DND-41 (cell line): ENCODE measurements around the gene CUTC.

Source experiments
- ATAC-seq: fragments of 200-7000 bp; cut with Tn5 transposase; 3 replicates; pipeline ENCODE4 v1.9.1; 2021; ENCODE audit warnings: low read depth; ENCODE audit not compliant: insufficient read depth
- DNase-seq: peaks from one replicate; pipeline ENCODE4 v3.0.0-alpha.2; 2020
- H2AFZ ChIP-seq: 2 replicates; pipeline ENCODE4 v1.6.0; 2012; ENCODE audit warnings: low read depth, low read length
- H3K27ac ChIP-seq: 2 replicates; pipeline ENCODE4 v1.5.1; 2012; ENCODE audit warnings: low read length, inconsistent platforms
- H3K27me3 ChIP-seq: fragments of 200-600 bp; sonication (generic); 2 replicates; pipeline ENCODE4 v1.6.0; 2012; ENCODE audit warnings: low read length, mild to moderate bottlenecking, inconsistent platforms; ENCODE audit not compliant: insufficient read depth, poor library complexity
- H3K36me3 ChIP-seq: 2 replicates; pipeline ENCODE4 v1.5.1; 2012; ENCODE audit warnings: low read length, inconsistent platforms; ENCODE audit not compliant: insufficient read depth
- H3K4me1 ChIP-seq: 2 replicates; pipeline ENCODE4 v1.5.1; 2012; ENCODE audit warnings: mild to moderate bottlenecking, low read length; ENCODE audit not compliant: insufficient read depth
- H3K4me2 ChIP-seq: 2 replicates; pipeline ENCODE4 v1.6.0; 2012; ENCODE audit warnings: mild to moderate bottlenecking, moderate library complexity, low read length, inconsistent platforms; ENCODE audit not compliant: insufficient read depth
- H3K4me3 ChIP-seq, 2 experiments: fragments of 200-600 bp in 1 of 2; shearing (Covaris generic) in 1 of 2; 2 replicates each; pipeline ENCODE4 v1.5.1; 2012 to 2016; ENCODE audit warnings: inconsistent platforms in 2 of 2, low read length in 2 of 2, mild to moderate bottlenecking in 2 of 2, low read depth in 1 of 2, moderate library complexity in 1 of 2
- H3K79me2 ChIP-seq: 2 replicates; pipeline ENCODE4 v1.6.0; 2012; ENCODE audit warnings: low read length, inconsistent platforms; ENCODE audit not compliant: insufficient read depth
- H3K9ac ChIP-seq: 2 replicates; pipeline ENCODE4 v1.6.0; 2012; ENCODE audit warnings: low read depth, mild to moderate bottlenecking, inconsistent platforms, low read length, moderate library complexity
- H3K9me3 ChIP-seq: 2 replicates; pipeline ENCODE4 v1.5.1; 2012; ENCODE audit warnings: low read length, moderate library complexity, mild to moderate bottlenecking, inconsistent platforms; ENCODE audit not compliant: insufficient read depth, severe bottlenecking
- H4K20me1 ChIP-seq: 2 replicates; pipeline ENCODE4 v1.6.0; 2012; ENCODE audit warnings: low read length; ENCODE audit not compliant: insufficient read depth
- CTCF ChIP-seq: IDR thresholded peaks from 2 replicates; pipeline ENCODE4 v1.5.1; 2012; ENCODE audit warnings: borderline replicate concordance, low read length, moderate library complexity, mild to moderate bottlenecking; ENCODE audit not compliant: poor library complexity, severe bottlenecking; ENCODE audit errors: extremely low read depth
- EZH2 ChIP-seq: IDR thresholded peaks from 3 replicates; pipeline ENCODE4 v1.6.1; 2012; ENCODE audit warnings: borderline replicate concordance, low read depth, mild to moderate bottlenecking, moderate library complexity, low read length, inconsistent platforms; ENCODE audit not compliant: severe bottlenecking

CUTC gene

GRCh38 chr10:99711129-99711719, 20.8 kb upstream of the CUTC start:
- H2AFZ ChIP-seq: no peak overlapping the region
- ATAC-seq: peak; percentile 80
- H3K9me3 ChIP-seq: no peaks in the 10 kb centered on the region
- no peak overlapping the region for H3K27ac ChIP-seq
- no peaks in the 10 kb centered on the region for H3K79me2 ChIP-seq
- no peaks in the 10 kb centered on the region for H3K27me3 ChIP-seq
- TF ChIP-seq EZH2 (no peak), CTCF (peak; percentile 68)
- H3K36me3 ChIP-seq: peaks cover 30% of the 10 kb centered on the region
- no peaks in the 10 kb centered on the region for H4K20me1 ChIP-seq
- no peak overlapping the region for H3K4me3 ChIP-seq
- no peak overlapping the region for H3K9ac ChIP-seq
- H3K4me2 ChIP-seq: no peak overlapping the region
- peak; percentile 26 for DNase-seq
- H3K4me1 ChIP-seq: no peaks in the 10 kb centered on the region

GRCh38 chr10:99714446-99714845, 17.6 kb upstream of the CUTC start:
- H3K9ac ChIP-seq: no peak overlapping the region
- DNase-seq (no peak), ATAC-seq (no peak)
- H3K4me1 ChIP-seq: no peaks in the 10 kb centered on the region
- no peaks in the 10 kb centered on the region for H4K20me1 ChIP-seq
- H2AFZ ChIP-seq: no peak overlapping the region
- no peaks in the 10 kb centered on the region for H3K9me3 ChIP-seq
- H3K79me2 ChIP-seq: no peaks in the 10 kb centered on the region
- H3K27ac ChIP-seq: no peak overlapping the region
- no peak overlapping the region for H3K4me3 ChIP-seq
- TF ChIP-seq CTCF (no peak), EZH2 (no peak)
- no peaks in the 10 kb centered on the region for H3K27me3 ChIP-seq
- peaks cover 57% of the 10 kb centered on the region for H3K36me3 ChIP-seq
- no peak overlapping the region for H3K4me2 ChIP-seq

- DNase-seq (no peak), ATAC-seq (no peak)
- H3K4me3 ChIP-seq: no peak overlapping the region
- H3K36me3 ChIP-seq: peaks cover 73% of the 10 kb centered on the region
- no peaks in the 10 kb centered on the region for H3K79me2 ChIP-seq
- H4K20me1 ChIP-seq: no peaks in the 10 kb centered on the region
- no peak overlapping the region for H3K4me2 ChIP-seq
- no peak for TF ChIP-seq EZH2
- TF ChIP-seq CTCF: no peak
- H2AFZ ChIP-seq: no peak overlapping the region
- H3K27ac ChIP-seq: no peak overlapping the region
- H3K27me3 ChIP-seq: no peaks in the 10 kb centered on the region
- H3K9ac ChIP-seq: no peak overlapping the region
- no peaks in the 10 kb centered on the region for H3K4me1 ChIP-seq
- H3K9me3 ChIP-seq: no peaks in the 10 kb centered on the region
Measured at GRCh38 chr10:99720387-99720786, 11.6 kb upstream of the CUTC start.
